Putamen (tissue), 1 donor: ENCODE data around the gene CFD.
"Not testable (repeated sequence)": the region's sequence is repeated elsewhere in the genome, so short reads cannot be mapped to it uniquely, and the experiment has no call there.

Source experiments
- DNase-seq: peaks from one replicate; pipeline ENCODE4 v3.0.0-alpha.2; 2016; ENCODE audit warnings: low spot score

Gene CFD

DNA sequence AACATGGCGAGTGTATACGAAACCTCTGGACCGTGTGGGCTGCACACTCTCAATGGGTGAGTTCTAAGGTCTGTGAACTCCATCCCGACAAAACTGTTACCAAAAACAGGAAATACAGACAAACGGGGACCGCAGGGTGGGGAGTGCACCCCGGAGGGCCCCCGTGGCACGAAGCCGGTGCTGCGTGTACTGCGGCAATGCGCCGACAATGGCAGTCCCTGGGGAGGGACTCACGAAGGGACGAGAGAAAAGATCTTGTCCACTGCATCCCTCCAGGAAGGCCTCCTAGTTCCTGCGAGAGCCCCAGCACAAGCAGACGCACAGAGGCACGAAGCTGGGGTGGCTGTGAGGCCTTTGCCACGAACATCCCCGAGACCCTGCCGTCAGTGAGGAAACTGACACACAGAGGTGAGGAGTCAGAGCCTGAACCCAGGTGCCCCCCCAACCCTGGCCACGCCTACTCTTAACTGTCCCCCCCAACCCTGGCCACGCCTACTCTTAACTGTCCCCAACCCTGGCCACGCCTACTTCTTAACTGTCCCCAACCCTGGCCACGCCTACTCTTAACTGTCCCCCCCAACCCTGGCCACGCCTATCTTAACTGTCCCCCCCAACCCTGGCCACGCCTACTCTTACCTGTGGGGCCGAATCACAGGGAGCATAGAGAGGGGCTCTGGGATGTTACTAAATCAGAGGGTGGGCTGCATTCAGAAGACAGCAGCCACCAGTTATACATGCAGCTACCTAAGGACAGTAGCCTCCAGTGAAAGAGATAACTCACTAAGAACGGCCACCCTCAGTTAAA is 29.3 kb downstream of the CFD start:
- DNase-seq = no peak

- DNase-seq = no peak
Observed at GRCh38 chr19:889662-890295, 30.3 kb downstream of the CFD start.

GRCh38 chr19:890831-891230 is 31.4 kb downstream of the CFD start:
- no peak for DNase-seq

DNA sequence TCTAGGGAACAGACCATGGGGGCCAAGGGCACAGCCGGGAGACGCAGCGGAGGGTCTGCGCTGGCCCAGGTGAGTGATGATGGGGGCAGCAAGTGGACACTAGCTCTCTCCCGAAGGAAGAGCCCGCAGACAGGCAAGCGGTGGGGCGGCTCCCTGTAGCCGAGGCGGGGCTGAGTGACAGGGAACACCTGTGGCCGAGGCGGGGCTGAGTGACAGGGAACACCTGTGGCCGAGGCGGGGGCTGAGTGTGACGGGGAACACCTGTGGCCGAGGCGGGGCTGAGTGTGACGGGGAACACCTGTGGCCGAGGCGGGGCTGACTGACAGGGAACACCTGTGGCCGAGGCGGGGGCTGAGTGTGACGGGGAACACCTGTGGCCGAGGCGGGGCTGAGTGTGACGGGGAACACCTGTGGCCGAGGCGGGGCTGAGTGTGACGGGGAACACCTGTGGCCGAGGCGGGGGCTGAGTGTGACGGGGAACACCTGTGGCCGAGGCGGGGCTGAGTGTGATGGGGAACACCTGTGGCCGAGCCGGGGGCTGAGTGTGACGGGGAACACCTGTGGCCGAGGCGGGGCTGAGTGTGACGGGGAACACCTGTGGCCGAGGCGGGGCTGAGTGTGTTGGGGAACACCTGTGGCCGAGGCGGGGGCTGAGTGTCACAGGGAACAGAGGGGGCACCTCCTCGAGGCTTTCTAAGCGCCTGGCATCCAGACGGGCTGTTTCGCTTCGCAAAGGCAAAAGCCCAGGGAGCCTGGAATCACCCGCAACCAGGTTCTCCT is 32.1 kb downstream of the CFD start:
- not testable (repeated sequence) for DNase-seq

DNA sequence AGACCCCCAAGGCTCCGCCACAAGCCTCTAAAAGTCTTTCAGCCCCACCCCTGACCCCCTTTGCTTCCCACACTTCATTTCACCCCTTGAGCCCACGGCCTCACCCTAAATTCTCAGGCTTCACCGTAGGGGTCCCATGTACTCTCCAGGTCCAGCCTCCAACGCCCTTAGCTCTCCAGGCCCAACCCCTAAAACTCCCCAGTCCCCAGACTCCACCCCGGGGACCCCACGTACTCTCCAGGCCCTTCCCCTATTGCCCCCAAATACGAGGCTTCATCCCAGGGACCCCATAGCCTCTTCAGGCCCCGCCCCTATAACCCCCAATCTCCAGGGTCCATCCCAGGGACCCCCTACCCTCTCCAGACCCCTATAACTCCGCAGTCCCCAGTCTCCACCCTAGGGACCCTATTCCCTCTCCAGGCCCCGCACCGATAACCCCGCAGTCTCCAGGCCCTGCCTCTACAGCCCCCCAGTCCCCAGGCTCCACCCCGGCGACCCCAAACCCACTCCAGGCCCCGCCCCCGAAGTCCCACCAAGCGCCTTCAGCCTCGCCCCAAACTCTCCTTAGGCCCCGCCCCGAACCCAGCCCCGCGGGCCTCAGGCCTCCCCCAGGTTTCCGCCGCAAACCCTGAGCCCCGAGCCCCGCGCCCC is 32.9 kb downstream of the CFD start:
- no peak for DNase-seq

DNA sequence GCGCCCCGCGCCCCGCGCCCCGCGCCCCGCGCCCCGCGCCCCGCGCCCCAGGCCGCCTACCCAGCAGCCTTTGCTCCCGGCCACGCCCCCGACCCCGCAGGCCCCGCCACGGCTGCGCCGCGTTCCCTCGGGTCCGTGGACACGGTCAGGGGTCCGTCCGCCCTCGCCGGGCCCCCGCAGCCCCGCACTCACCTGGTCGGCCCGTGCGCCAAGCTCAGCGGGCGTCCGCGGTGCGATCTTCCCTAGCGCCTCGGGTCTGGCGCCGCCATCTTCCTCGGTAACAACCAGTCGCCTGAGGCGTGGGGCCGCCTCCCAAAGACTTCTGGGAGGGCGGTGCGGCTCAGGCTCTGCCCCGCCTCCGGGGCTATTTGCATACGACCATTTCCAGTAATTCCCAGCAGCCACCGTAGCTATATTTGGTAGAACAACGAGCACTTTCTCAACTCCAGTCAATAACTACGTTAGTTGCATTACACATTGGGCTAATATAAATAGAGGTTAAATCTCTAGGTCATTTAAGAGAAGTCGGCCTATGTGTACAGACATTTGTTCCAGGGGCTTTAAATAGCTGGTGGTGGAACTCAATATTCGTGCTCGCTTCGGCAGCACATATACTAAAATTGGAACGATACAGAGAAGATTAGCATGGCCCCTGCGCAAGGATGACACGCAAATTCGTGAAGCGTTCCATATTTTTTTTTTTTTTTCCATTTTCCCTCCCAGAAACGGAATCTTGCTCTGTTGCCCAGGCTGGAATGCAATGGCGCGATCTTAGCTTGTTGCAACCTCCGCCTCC is 33.6 kb downstream of the CFD start, which contains the start of the genes MED16 and RNU6-9:
TSS of gene MED16 (minus strand) at position 294 of the 796 bp plus-strand sequence. CDS start 2,056 bp downstream, outside the sequence.
TSS of gene RNU6-9 (plus strand) at position 591 of the 796 bp plus-strand sequence.
- DNase-seq = peak; percentile 95

DNA sequence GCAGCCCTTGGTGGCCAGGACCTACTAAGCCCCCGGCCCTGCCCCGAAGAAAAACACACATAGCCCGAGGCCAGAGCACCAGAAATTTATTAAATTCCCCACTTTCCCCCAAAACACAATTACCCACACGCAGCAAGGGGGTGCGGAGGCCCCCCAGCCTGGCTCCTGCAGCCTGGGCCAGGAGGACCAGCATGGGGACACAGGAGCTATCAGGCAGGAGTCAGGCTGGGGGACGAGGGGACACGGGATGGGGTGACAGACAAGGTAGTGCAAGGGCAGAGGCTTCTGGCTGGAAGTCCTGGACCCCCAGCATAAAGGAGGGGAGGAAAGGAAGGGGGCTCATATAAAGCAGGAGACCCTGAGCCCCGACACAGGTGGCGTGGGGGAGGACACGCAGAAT is 37.0 kb downstream of the CFD start:
- no peak for DNase-seq

- DNase-seq = no peak
Observed at GRCh38 chr19:896999-897398, 37.5 kb downstream of the CFD start.

DNA sequence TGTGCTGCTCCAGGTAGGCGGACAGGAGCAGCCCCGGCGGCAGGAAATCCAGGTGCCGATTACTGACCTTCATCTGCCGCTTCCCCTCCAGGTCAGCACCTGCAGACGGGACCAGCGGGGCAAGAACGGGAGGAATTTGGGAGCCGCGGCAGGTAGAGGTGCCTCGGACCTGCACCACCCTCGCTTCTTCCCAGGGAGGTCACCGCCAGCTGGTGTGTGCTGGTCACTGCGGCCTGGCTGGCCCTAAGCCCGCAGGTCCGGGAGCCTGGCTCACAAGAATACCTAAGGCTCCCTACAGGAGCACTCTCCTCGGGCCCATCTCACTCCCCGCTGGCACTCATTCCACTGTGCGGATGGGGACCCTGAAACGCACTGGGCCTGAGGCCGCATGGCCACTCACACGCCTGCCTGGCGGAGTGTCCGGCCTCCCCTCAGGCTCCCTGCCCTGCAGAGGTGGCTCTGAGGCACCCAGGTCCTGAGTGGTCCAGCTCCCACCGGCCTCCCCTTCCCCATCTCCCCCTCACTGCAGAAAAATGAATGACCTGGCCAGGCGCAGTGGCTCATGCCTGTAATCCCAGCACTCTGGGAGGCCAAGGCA is 38.1 kb downstream of the CFD start:
- DNase-seq = no peak

DNA sequence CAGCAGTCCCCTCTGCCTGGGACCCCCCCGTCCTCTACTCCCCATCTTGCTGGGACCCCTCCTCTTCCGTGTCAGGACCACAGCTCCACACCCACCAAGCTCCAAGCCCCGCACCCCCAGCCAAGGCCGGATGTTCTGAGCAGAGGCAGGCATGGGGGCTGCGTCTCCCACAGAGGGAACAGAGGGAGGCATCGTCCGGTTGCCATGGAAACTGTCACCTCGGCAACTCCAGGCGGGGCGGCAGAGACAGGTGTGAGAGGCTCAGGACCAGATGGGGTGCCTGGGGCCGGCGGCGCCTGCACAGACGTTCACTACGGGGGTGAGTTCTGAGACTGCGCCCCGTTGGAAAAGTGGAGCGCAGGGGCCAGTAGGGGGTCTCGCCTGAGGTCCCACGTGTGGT is 39.2 kb downstream of the CFD start:
- peak; percentile 78 for DNase-seq

GRCh38 chr19:899336-900042 is 40.0 kb downstream of the CFD start:
- DNase-seq = no peak

DNA sequence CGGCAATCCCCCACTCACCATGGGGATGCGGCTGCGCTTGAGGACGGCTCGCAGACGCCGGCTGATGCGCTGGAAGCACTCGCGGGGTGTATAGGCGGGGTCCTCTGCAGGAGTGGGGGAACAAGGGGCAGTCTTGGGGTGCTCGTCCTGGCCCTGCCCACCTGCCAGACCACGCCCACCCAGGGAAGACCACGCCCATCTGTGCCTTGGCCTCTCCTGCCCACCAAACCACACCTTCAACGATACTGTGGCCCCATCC is 40.5 kb downstream of the CFD start:
- no peak for DNase-seq

DNA sequence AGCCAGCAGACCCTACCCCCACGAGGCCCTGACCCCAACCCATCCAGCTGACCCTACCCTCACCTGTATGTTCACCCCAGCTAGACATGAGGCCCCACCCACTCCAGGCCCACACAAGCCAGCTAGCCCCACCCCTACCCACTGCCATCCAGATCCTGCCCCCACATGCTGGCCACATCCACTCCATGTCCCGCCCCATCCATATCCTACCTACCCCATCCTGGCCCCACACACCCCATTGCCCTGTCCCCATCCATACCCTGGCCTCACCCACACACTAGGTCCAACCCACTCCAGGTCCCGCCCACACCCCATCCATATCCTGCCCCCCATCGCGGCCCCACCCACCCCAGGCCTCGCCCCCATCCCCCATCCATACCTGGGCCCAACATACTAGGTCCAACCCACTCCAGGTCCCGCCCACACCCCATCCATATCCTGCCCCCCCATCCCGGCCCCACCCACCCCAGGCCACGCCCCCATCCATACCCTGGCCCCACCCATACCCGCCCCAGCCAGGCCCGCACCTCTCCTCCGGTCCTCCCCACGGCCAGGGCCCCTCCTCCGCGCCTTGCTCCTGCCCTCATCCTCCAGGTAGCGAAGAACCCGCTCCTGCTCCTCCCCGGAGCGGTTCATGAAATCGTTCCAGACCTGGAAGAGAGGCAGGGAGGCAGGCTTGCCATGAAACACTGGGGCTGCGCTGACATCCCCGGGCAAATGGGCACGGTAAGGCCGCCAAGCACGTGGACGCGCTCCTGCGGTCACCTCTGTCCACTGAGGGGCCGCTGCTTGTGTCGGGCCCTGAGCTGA is 41.0 kb downstream of the CFD start:
- no peak for DNase-seq

GRCh38 chr19:901216-902092 is 42.0 kb downstream of the CFD start:
- DNase-seq = no peak

- DNase-seq = no peak
Observed at GRCh38 chr19:902093-902370, 42.6 kb downstream of the CFD start.

- DNase-seq = no peak
Observed at GRCh38 chr19:902446-903226, 43.2 kb downstream of the CFD start.

- no peak for DNase-seq
Observed at GRCh38 chr19:903266-903797, 43.9 kb downstream of the CFD start.

- DNase-seq = no peak
Observed at GRCh38 chr19:904545-904944, 45.1 kb downstream of the CFD start.
